AG04450 (cell line): ENCODE data around the gene GJB6. TPM values are rescaled to one million over a fixed set of nuclear protein-coding genes. Genes with fewer than 3 reads are reported as not detected.
"Not testable (repeated sequence)": the region's sequence is repeated elsewhere in the genome, so short reads cannot be mapped to it uniquely, and the experiment has no call there.

Source experiments
- CTCF ChIA-PET: fragments of 300-600, 350-600 bp; formaldehyde crosslinking; extraction: SDS; loops from one replicate; lab custom pipeline; 2022; ENCODE audit warnings: antibody characterized with exemption, inconsistent platforms; lab: Charles Lee
- POLR2A ChIA-PET: fragments of 350-600 bp; formaldehyde crosslinking; extraction: SDS; loops from one replicate; lab custom pipeline; 2021; ENCODE audit warnings: antibody characterized with exemption, inconsistent platforms; lab: Yijun Ruan, JAX
- DNase-seq: peaks from one replicate; pipeline ENCODE4 v3.0.0-alpha.2; 2011; ENCODE audit warnings: low read depth, low spot score
- H3K27ac ChIP-seq: one replicate; pipeline ENCODE4 v1.5.1; 2012; ENCODE audit warnings: low read depth, low read length, control low read depth
- H3K27me3 ChIP-seq: one replicate; pipeline ENCODE4 v1.6.0; 2012; ENCODE audit warnings: low read length; ENCODE audit not compliant: control insufficient read depth, insufficient read depth
- H3K4me3 ChIP-seq: 2 replicates; pipeline ENCODE4 v1.5.1; 2011; ENCODE audit warnings: mild to moderate bottlenecking, low read depth, low read length, control low read depth
- H3K9me3 ChIP-seq: 2 replicates; pipeline ENCODE4 v1.5.1; 2012; ENCODE audit warnings: low read length; ENCODE audit not compliant: control insufficient read depth, insufficient read depth
- CTCF ChIP-seq: IDR thresholded peaks from 2 replicates; pipeline ENCODE4 v1.5.1; 2011; ENCODE audit warnings: low read depth, low read length, control low read depth, inconsistent platforms
- polyA minus RNA-seq: library from RNA; depleted of rRNA, polyadenylated mRNA; stranded (reverse); fragments of >200 nt; gene quantifications from 2 replicates; pipeline ENCODE4 v1.2.3, GENCODE V29; 2011; rRNA and poly(A)+ RNA removed
- polyA plus RNA-seq: library from polyadenylated mRNA; depleted of rRNA; stranded (reverse); fragments of >200 nt; gene quantifications from 2 replicates; pipeline ENCODE4 v1.2.3, GENCODE V29; 2011; rRNA removed

GJB6 gene
- polyA plus RNA-seq: not detected in 2 replicates
- not detected in 2 replicates for polyA minus RNA-seq

GRCh38 chr13:20231839-20232555, at the start of gene GJB6:
GJB6 (minus strand) TSS chr13:20232319; CDS start chr13:20223480, 8,839 bp downstream.
- TF ChIP-seq CTCF: no peak
- ChIA-PET CTCF (no interaction called here), POLR2A (interaction anchor here (0.5 kb wide), 1 partner anchor 189 kb away, joined by 3 read pairs; no protein-coding TSS in a partner anchor)
- Histone ChIP-seq H3K9me3 (no peaks in the 10 kb centered on the region; the same call in 1 of the 2 replicates), H3K27ac (no peak within 1 kb of the TSS), H3K27me3 (peaks cover 61% of the 10 kb centered on the region), H3K4me3 (no peak within 1 kb of the TSS)
- no peak for DNase-seq

- H3K27ac ChIP-seq, H3K4me3 ChIP-seq, H3K9me3 ChIP-seq, CTCF ChIA-PET, POLR2A ChIA-PET, DNase-seq: not testable (repeated sequence)
- peaks cover 14% of the 10 kb centered on the region for H3K27me3 ChIP-seq
These were observed 44.8 kb upstream of the GJB6 start for GRCh38 chr13:20276901-20277300.

- no peaks in the 10 kb centered on the region; the same call in 1 of the 2 replicates for H3K9me3 ChIP-seq
- CTCF ChIA-PET: no interaction called here
These were observed 42.3 kb upstream of the GJB6 start for GRCh38 chr13:20274466-20274865.

GRCh38 chr13:20272588-20273171, 40.6 kb upstream of the GJB6 start:
- ChIA-PET POLR2A (no interaction called here), CTCF (no interaction called here)
- Histone ChIP-seq H3K27me3 (peaks cover 22% of the 10 kb centered on the region), H3K27ac (no peak overlapping the region), H3K4me3 (no peak overlapping the region), H3K9me3 (no peaks in the 10 kb centered on the region; the same call in 1 of the 2 replicates)
- DNase-seq: no peak
- no peak for TF ChIP-seq CTCF

More at GRCh38 chr13:20274466-20274865, 42.3 kb upstream of the GJB6 start:
- POLR2A ChIA-PET: no interaction called here
- H3K27ac ChIP-seq: no peak overlapping the region
- peaks cover 22% of the 10 kb centered on the region for H3K27me3 ChIP-seq
- no peak for TF ChIP-seq CTCF
- DNase-seq: no peak
- no peak overlapping the region for H3K4me3 ChIP-seq

GRCh38 chr13:20272104-20272503, 40.0 kb upstream of the GJB6 start:
- DNase-seq: no peak
- Histone ChIP-seq H3K9me3 (no peaks in the 10 kb centered on the region; the same call in 1 of the 2 replicates), H3K4me3 (no peak overlapping the region), H3K27me3 (peaks cover 22% of the 10 kb centered on the region), H3K27ac (no peak overlapping the region)
- CTCF ChIA-PET: no interaction called here
- POLR2A ChIA-PET: no interaction called here
- no peak for TF ChIP-seq CTCF
